Neural cell (in vitro differentiated cells): Measurements from ENCODE around the gene LILRB3. TPM values are rescaled to one million over a fixed set of nuclear protein-coding genes. Genes with fewer than 3 reads are reported as not detected.
A peak's percentile ranks its signal among the peaks of the same experiment; 100 is the strongest.

Source experiments
- H2AFZ ChIP-seq: fragments of 200-600, 300-800 bp; sonication (generic), shearing (Covaris generic); 2 replicates; pipeline ENCODE4 v1.6.0; 2014; ENCODE audit warnings: low read depth, mild to moderate bottlenecking, antibody characterized with exemption, low read length, moderate library complexity
- H3F3A ChIP-seq: fragments of 200-600 bp; shearing (Covaris generic); 2 replicates; pipeline ENCODE4 v1.6.1; 2016; ENCODE audit warnings: mild to moderate bottlenecking, moderate library complexity, mixed read lengths, antibody characterized with exemption, low read length; ENCODE audit not compliant: insufficient read depth, poor library complexity, severe bottlenecking
- H3K27ac ChIP-seq: fragments of 200-600, 300-800 bp; sonication (generic), shearing (Covaris generic); 2 replicates; pipeline ENCODE4 v1.5.1; 2014; ENCODE audit warnings: mild to moderate bottlenecking, low read length, moderate library complexity
- H3K27me3 ChIP-seq: fragments of 300-800, 200-600 bp; sonication (generic), shearing (Covaris generic); 2 replicates; pipeline ENCODE4 v1.6.0; 2014; ENCODE audit warnings: mild to moderate bottlenecking, low read depth, low read length, moderate library complexity; ENCODE audit not compliant: insufficient read depth
- H3K36me3 ChIP-seq: fragments of 300-800, 200-600 bp; sonication (generic), shearing (Covaris generic); 2 replicates; pipeline ENCODE4 v1.5.1; 2014; ENCODE audit warnings: mild to moderate bottlenecking, antibody characterized with exemption, low read length, moderate library complexity; ENCODE audit not compliant: insufficient read depth
- H3K4me2 ChIP-seq: fragments of 300-800, 200-600 bp; sonication (generic), shearing (Covaris generic); 2 replicates; pipeline ENCODE4 v1.6.0; 2014; ENCODE audit warnings: mild to moderate bottlenecking, low read length
- H3K4me3 ChIP-seq: fragments of 300-800, 200-600 bp; sonication (generic), shearing (Covaris generic); 2 replicates; pipeline ENCODE4 v1.5.1; 2014; ENCODE audit warnings: mild to moderate bottlenecking, low read length, moderate library complexity
- H3K79me2 ChIP-seq: fragments of 200-600 bp; shearing (Covaris generic); replicated peaks from 2 replicates; pipeline ENCODE4 v1.6.0; 2014; ENCODE audit warnings: mild to moderate bottlenecking, low read length, moderate library complexity; ENCODE audit not compliant: insufficient read depth
- H3K9ac ChIP-seq: fragments of 300-800, 200-600 bp; sonication (generic), shearing (Covaris generic); 2 replicates; pipeline ENCODE4 v1.6.1; 2016; ENCODE audit warnings: mild to moderate bottlenecking, low read length, mixed read lengths
- H3K9me2 ChIP-seq: fragments of 200-600 bp; shearing (Covaris generic); 2 replicates; pipeline ENCODE4 v1.6.1; 2016; ENCODE audit warnings: mild to moderate bottlenecking, low read length, mixed read lengths; ENCODE audit not compliant: insufficient read depth
- H3K9me3 ChIP-seq: fragments of 200-600, 300-800 bp; sonication (generic), shearing (Covaris generic); 2 replicates; pipeline ENCODE4 v1.6.1; 2016; ENCODE audit warnings: mild to moderate bottlenecking, mixed run types, low read length, moderate library complexity, mixed read lengths
- H4K20me1 ChIP-seq: fragments of 200-600 bp; shearing (Covaris generic); 2 replicates; pipeline ENCODE4 v1.6.1; 2016; ENCODE audit warnings: mild to moderate bottlenecking, mixed run types; ENCODE audit not compliant: insufficient read depth
- EZH2 ChIP-seq: fragments of 200-600, 300-800 bp; shearing (Covaris generic), sonication (generic); IDR thresholded peaks from 2 replicates; pipeline ENCODE4 v1.6.1; 2014; ENCODE audit warnings: antibody characterized with exemption, low read length, borderline replicate concordance, mild to moderate bottlenecking; ENCODE audit not compliant: insufficient read depth, poor library complexity, severe bottlenecking
- MXI1 ChIP-seq: fragments of 450-650 bp; conservative IDR thresholded peaks from 2 replicates; pipeline ENCODE4 v1.6.1; 2014; ENCODE audit warnings: antibody characterized with exemption, mild to moderate bottlenecking; ENCODE audit not compliant: poor library complexity, severe bottlenecking
- POLR2AphosphoS5 ChIP-seq: IDR thresholded peaks from 2 replicates; pipeline ENCODE4 v1.6.1; 2012
- RAD21 ChIP-seq: fragments of 450-650 bp; conservative IDR thresholded peaks from 2 replicates; pipeline ENCODE4 v1.6.1; 2014; ENCODE audit warnings: antibody characterized with exemption, mild to moderate bottlenecking, moderate library complexity
- SMC3 ChIP-seq: fragments of 450-650 bp; conservative IDR thresholded peaks from 2 replicates; pipeline ENCODE4 v1.6.1; 2014; ENCODE audit warnings: antibody characterized with exemption, mild to moderate bottlenecking, moderate library complexity; ENCODE audit not compliant: poor library complexity
- TAF1 ChIP-seq: IDR thresholded peaks from 2 replicates; pipeline ENCODE4 v1.6.1; 2012; ENCODE audit warnings: low read depth
- polyA plus RNA-seq: library from polyadenylated mRNA; depleted of rRNA; stranded (reverse); fragments of >200 nt; gene quantifications from 2 replicates; pipeline ENCODE4 v1.2.3, GENCODE V29; 2014
- TF ChIP-seq, protein P1 (sequence below): fragments of 450-650 bp; IDR thresholded peaks from 2 replicates; pipeline ENCODE4 v1.5.1; 2014; ENCODE audit warnings: antibody characterized with exemption, mild to moderate bottlenecking, moderate library complexity; ENCODE audit not compliant: poor library complexity, severe bottlenecking

The LILRB3 gene
- polyA plus RNA-seq, 1 donor from 2014 or later = not detected

DNA sequence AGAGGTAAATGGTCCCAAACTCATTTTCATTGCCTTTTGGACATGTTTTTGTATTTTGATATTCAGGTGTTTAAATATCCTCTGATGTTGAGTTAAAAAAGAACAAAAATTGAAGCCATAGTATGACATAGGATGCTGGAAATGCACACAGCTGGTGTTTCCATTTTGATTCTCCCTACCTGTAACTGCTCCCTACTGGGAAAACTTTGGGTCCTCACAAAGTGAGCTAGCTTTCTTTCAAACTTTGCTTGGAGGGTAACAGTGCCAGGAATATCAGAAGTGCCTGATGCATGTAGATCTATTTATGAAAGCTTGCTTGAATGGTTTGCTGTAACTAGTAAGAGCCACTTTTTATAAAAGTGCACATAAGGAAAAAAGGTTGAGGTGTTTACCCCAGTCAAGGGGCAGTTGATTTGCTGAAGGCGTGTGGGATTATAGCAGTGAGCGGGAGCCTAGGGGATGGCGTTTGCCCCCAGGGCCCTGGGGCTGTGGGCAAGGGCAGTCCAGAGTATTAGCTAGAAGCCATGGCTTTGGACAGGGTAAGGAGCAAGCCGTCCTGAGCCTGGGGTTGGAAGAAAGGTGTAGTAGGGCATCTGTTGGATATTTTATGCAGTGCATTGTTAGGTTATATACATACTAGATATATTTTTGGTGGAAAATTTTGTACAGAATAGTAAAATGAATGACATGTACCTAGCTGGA, 17.9 kb downstream of the LILRB3 start:
- Histone ChIP-seq H3F3A (no peaks in the 10 kb centered on the region), H3K79me2 (peaks cover 48% of the 10 kb centered on the region), H3K27me3 (no peaks in the 10 kb centered on the region), H3K4me2 (no peak overlapping the region), H3K4me3 (no peak overlapping the region), H2AFZ (no peak overlapping the region), H3K36me3 (no peaks in the 10 kb centered on the region), H3K27ac (no peak overlapping the region), H3K9me2 (no peaks in the 10 kb centered on the region), H3K9ac (no peak overlapping the region), H3K9me3 (no peaks in the 10 kb centered on the region), H4K20me1 (peaks cover 13% of the 10 kb centered on the region)
- TF ChIP-seq MXI1 (no peak), EZH2 (no peak)
- TF ChIP-seq, protein P1, sequence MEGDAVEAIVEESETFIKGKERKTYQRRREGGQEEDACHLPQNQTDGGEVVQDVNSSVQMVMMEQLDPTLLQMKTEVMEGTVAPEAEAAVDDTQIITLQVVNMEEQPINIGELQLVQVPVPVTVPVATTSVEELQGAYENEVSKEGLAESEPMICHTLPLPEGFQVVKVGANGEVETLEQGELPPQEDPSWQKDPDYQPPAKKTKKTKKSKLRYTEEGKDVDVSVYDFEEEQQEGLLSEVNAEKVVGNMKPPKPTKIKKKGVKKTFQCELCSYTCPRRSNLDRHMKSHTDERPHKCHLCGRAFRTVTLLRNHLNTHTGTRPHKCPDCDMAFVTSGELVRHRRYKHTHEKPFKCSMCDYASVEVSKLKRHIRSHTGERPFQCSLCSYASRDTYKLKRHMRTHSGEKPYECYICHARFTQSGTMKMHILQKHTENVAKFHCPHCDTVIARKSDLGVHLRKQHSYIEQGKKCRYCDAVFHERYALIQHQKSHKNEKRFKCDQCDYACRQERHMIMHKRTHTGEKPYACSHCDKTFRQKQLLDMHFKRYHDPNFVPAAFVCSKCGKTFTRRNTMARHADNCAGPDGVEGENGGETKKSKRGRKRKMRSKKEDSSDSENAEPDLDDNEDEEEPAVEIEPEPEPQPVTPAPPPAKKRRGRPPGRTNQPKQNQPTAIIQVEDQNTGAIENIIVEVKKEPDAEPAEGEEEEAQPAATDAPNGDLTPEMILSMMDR = no peak

DNA sequence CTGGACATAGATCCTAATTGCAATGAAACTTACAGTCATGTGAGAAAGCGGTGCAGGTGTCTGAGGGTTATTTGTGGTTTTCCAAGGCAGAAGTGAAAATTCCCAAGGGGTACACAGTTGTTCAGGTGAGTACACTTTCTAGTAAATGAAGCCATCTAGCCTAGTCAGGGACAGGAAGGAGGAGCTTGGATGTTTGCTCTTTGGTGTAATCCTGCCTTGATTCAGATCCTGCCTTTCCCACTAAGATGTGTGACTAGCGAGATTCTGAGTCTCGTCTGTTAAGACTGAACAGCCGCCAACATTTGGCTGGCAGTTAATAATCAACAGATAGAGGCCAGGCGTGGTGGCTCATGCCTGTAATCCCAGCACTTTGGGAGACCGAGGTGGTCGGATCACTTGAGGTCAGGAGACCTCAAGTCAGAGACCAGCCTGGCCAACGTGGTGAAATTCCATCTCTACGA, 19.6 kb downstream of the LILRB3 start:
- no peak overlapping the region for H3K27ac ChIP-seq
- H3K9ac ChIP-seq = no peak overlapping the region
- H3K9me2 ChIP-seq = no peaks in the 10 kb centered on the region
- H3K79me2 ChIP-seq = peaks cover 48% of the 10 kb centered on the region
- no peak overlapping the region for H3K4me2 ChIP-seq
- H3F3A ChIP-seq = no peaks in the 10 kb centered on the region
- H4K20me1 ChIP-seq = peaks cover 13% of the 10 kb centered on the region
- no peak overlapping the region for H3K4me3 ChIP-seq
- TF ChIP-seq POLR2AphosphoS5 (no peak), SMC3 (no peak)
- no peak overlapping the region for H2AFZ ChIP-seq
- H3K36me3 ChIP-seq = no peaks in the 10 kb centered on the region
- no peaks in the 10 kb centered on the region for H3K9me3 ChIP-seq
- H3K27me3 ChIP-seq = no peaks in the 10 kb centered on the region

DNA sequence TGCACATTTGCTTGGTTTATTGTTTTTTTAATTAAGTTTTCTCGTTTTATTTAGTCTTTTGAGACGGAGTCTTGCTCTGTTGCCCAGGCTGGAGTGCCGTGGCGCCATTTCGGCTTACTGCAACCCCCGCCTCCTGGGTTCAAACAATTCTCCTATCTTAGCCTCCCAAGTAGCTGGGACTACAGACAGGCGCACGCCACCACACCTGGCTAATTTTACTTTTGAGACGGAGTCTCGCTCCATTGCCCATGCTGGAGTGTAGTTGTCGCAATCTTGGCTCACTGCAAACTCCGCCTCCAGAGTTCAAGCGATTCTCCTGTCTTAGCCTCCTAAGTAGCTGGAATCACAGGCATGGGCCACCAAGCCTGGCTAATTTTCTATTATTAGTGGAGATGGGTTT, 20.8 kb downstream of the LILRB3 start:
- Histone ChIP-seq H3K9ac (peak overlapping the region; percentile 86), H3K9me2 (no peaks in the 10 kb centered on the region), H4K20me1 (peaks cover 13% of the 10 kb centered on the region), H3F3A (no peaks in the 10 kb centered on the region), H3K4me2 (peak overlapping the region; percentile 87), H3K36me3 (no peaks in the 10 kb centered on the region), H3K4me3 (peak overlapping the region; percentile 80), H3K27ac (no peak overlapping the region), H3K79me2 (peaks cover 48% of the 10 kb centered on the region), H3K27me3 (no peaks in the 10 kb centered on the region), H3K9me3 (no peaks in the 10 kb centered on the region), H2AFZ (no peak overlapping the region)
- TF ChIP-seq POLR2AphosphoS5 = no peak

DNA sequence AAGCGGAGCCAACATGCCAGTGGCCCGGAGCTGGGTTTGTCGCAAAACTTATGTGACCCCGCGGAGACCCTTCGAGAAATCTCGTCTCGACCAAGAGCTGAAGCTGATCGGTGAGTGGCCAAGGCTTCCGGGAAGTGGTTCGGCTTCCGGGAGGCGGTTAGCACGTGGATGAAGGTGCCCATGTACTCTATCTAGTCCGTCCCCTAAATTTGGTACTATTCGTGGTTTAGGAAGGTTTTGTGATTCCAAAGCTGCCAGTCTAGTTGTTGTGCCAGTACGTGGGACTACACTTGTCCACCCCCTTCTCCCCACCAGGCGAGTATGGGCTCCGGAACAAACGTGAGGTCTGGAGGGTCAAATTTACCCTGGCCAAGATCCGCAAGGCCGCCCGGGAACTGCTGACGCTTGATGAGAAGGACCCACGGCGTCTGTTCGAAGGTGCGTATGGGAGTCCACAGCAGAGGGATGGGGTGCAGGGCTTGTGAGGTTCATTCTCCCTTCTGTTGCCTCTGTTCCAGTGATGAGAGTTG, 21.6 kb downstream of the LILRB3 start:
- Histone ChIP-seq H3K9me2 (no peaks in the 10 kb centered on the region), H3K4me3 (peak overlapping the region; percentile 80), H2AFZ (peak overlapping the region; percentile 69), H3K9me3 (no peaks in the 10 kb centered on the region), H3K4me2 (peak overlapping the region; percentile 87), H3K27ac (peak overlapping the region; percentile 98), H3K36me3 (no peaks in the 10 kb centered on the region), H3K79me2 (peaks cover 48% of the 10 kb centered on the region), H3F3A (no peaks in the 10 kb centered on the region), H3K9ac (peak overlapping the region; percentile 86), H4K20me1 (peaks cover 13% of the 10 kb centered on the region), H3K27me3 (no peaks in the 10 kb centered on the region)
- TF ChIP-seq MXI1 = peak; percentile 82
- TF ChIP-seq EZH2 = no peak
- no peak for TF ChIP-seq RAD21
- no peak for TF ChIP-seq TAF1
- TF ChIP-seq SMC3 = no peak
